Measurements from ENCODE around the gene NENF.
A peak's percentile ranks its signal among the peaks of the same experiment; 100 is the strongest.

NENF gene

DNA sequence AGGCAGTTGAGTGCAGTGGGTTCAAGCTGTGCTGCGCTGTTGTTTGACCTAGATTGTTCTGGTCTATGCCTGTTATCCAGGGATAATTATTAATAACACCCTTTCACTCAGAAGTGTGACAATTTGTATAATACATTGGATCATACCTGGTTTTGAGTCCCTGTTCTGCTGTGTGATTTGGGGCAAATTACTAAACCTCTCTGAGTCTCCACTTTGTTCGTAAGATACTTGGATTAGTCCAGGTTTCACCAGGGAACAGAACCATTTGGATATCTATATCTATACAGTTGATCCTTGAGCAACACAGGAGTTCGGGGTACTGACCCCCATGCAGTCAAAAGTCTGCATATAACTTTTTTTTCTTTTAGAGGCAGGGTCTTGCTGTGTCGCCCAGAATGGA, 2.3 kb downstream of the NENF start:
- ChIA-PET CTCF (interaction anchor here (1.3 kb wide), 1 partner anchor 21 kb away, joined by 3 read pairs; no protein-coding TSS in a partner anchor), POLR2A (no interaction called here)
- no peak for DNase-seq (ENCODE audit: extremely low spot score)
- no peak for TF ChIP-seq FOXA1 (IDR thresholded peaks at IDR 0.05)
- TF ChIP-seq ZNF384 (IDR thresholded peaks at IDR 0.05): no peak
- TF ChIP-seq FOXM1 (IDR thresholded peaks at IDR 0.05; ENCODE audit: borderline replicate concordance): no peak
- no peak for TF ChIP-seq SP1 (IDR thresholded peaks at IDR 0.05)
- no peak for TF ChIP-seq ARNT (IDR thresholded peaks at IDR 0.05)
- TF ChIP-seq, protein P1, sequence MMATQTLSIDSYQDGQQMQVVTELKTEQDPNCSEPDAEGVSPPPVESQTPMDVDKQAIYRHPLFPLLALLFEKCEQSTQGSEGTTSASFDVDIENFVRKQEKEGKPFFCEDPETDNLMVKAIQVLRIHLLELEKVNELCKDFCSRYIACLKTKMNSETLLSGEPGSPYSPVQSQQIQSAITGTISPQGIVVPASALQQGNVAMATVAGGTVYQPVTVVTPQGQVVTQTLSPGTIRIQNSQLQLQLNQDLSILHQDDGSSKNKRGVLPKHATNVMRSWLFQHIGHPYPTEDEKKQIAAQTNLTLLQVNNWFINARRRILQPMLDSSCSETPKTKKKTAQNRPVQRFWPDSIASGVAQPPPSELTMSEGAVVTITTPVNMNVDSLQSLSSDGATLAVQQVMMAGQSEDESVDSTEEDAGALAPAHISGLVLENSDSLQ (IDR thresholded peaks at IDR 0.05): no peak
- TF ChIP-seq TARDBP (IDR thresholded peaks at IDR 0.05): no peak
- TF ChIP-seq SUZ12 (IDR thresholded peaks at IDR 0.05): no peak
- TF ChIP-seq ELF4 (IDR thresholded peaks at IDR 0.05): no peak
- no peak for TF ChIP-seq L3MBTL2 (conservative IDR thresholded peaks at IDR 0.05)
- no peak for TF ChIP-seq NFRKB (IDR thresholded peaks at IDR 0.05)
- TF ChIP-seq FOXK2 (IDR thresholded peaks at IDR 0.05): no peak
- no peak for TF ChIP-seq LEF1 (IDR thresholded peaks at IDR 0.05; ENCODE audit: borderline replicate concordance)
- TF ChIP-seq BHLHE40 (IDR thresholded peaks at IDR 0.05; ENCODE audit: borderline replicate concordance): no peak
- no peak for TF ChIP-seq CTBP1 (IDR thresholded peaks at IDR 0.05; ENCODE audit: borderline replicate concordance)

- no peak for TF ChIP-seq ZNF384 (IDR thresholded peaks at IDR 0.05)
- TF ChIP-seq SP1 (IDR thresholded peaks at IDR 0.05): no peak
- TF ChIP-seq FOXA1 (IDR thresholded peaks at IDR 0.05): no peak
- TF ChIP-seq FOXM1 (IDR thresholded peaks at IDR 0.05; ENCODE audit: borderline replicate concordance): no peak
- no peak for TF ChIP-seq ARNT (IDR thresholded peaks at IDR 0.05)
- no peak for TF ChIP-seq SUZ12 (IDR thresholded peaks at IDR 0.05)
- no peak for TF ChIP-seq TARDBP (IDR thresholded peaks at IDR 0.05)
- TF ChIP-seq LEF1 (IDR thresholded peaks at IDR 0.05; ENCODE audit: borderline replicate concordance): no peak
- no peak for TF ChIP-seq ELF4 (IDR thresholded peaks at IDR 0.05)
- no peak for TF ChIP-seq L3MBTL2 (conservative IDR thresholded peaks at IDR 0.05)
- TF ChIP-seq HDGF (IDR thresholded peaks at IDR 0.05; ENCODE audit: borderline replicate concordance): no peak
- no peak for TF ChIP-seq NFRKB (IDR thresholded peaks at IDR 0.05)
- no peak for TF ChIP-seq FOXK2 (IDR thresholded peaks at IDR 0.05)
- no peak for TF ChIP-seq BHLHE40 (IDR thresholded peaks at IDR 0.05; ENCODE audit: borderline replicate concordance)
- TF ChIP-seq, protein P1 (IDR thresholded peaks at IDR 0.05): no peak
- TF ChIP-seq CTBP1 (IDR thresholded peaks at IDR 0.05; ENCODE audit: borderline replicate concordance): no peak
- CTCF ChIA-PET: interaction anchor here (1.1 to 1.3 kb wide), 3 partner anchors 19 to 757 kb away, joined by 3 to 6 read pairs (median 4); no protein-coding TSS in a partner anchor
- POLR2A ChIA-PET: interaction anchor here (1.3 kb wide), 1 partner anchor 402 kb away, joined by 4 read pairs; the partner anchor contains the start of genes DTL and INTS7
- DNase-seq (ENCODE audit: extremely low spot score): no peak
These were observed 4.6 kb downstream of the NENF start for GRCh38 chr1:212437179-212437798.

DNA sequence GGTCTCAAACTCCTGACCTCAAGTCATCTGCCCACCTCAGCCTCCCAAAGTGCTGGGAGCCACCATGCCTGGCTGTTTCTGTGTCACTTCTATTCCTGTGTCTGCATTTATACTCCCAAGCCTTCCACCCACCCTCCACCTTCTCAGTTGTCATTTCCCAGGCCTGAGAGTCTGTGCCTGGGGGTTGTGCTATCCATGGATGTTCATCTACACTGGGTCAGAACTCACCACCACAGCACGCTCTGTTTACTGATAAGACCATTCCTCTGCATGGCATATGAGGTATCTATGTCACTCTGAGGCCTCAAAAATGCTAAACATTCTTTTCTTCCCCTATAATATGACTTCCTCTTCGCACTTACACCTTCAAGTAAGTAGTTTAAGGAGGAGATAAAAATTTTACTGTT, 6.1 kb downstream of the NENF start:
- TF ChIP-seq HDGF (IDR thresholded peaks at IDR 0.05; ENCODE audit: borderline replicate concordance) (no peak), NFRKB (IDR thresholded peaks at IDR 0.05) (no peak), SUZ12 (IDR thresholded peaks at IDR 0.05) (no peak), L3MBTL2 (conservative IDR thresholded peaks at IDR 0.05) (no peak), LEF1 (IDR thresholded peaks at IDR 0.05; ENCODE audit: borderline replicate concordance) (no peak), ELF4 (IDR thresholded peaks at IDR 0.05) (no peak), FOXA1 (IDR thresholded peaks at IDR 0.05) (no peak), BHLHE40 (IDR thresholded peaks at IDR 0.05; ENCODE audit: borderline replicate concordance) (no peak)
- TF ChIP-seq, protein P1 (IDR thresholded peaks at IDR 0.05): no peak
- ChIA-PET CTCF (interaction anchor here (0.6 kb wide), 1 partner anchor 56 kb away, joined by 4 read pairs; no protein-coding TSS in a partner anchor), POLR2A (no interaction called here)
- DNase-seq (ENCODE audit: extremely low spot score): no peak

GRCh38 chr1:212440419-212440818, 7.7 kb downstream of the NENF start:
- DNase-seq (ENCODE audit: extremely low spot score): peak; percentile 36
- TF ChIP-seq, protein P1 (IDR thresholded peaks at IDR 0.05): 0 out of 2 replicates have a peak, but pooled peaks have one; percentile 26
- TF ChIP-seq ELF4 (IDR thresholded peaks at IDR 0.05): no peak
- POLR2A ChIA-PET: no interaction called here
- CTCF ChIA-PET: interaction anchor here (1.0 kb wide), 1 partner anchor 72 kb away, joined by 3 read pairs; no protein-coding TSS in a partner anchor

DNA sequence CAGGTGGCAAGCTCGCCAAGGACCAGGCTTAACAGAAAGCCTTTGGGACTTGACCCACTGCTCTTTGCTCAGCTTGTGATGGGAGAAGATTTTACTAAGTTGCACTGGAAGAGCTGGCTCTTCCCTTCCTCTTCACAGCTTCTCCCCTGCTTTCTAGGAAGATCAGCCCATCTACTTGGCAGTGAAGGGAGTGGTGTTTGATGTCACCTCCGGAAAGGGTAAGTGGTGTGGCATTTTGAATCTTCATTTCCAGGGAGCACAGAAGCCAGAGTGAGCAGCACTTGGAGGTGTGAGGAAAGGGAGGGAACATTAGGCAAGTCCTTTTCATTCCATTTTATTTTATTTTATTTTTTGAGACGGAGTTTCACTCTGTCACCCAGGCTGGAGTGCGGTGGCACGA, 9.7 kb downstream of the NENF start:
- no peak for TF ChIP-seq FOXM1 (IDR thresholded peaks at IDR 0.05; ENCODE audit: borderline replicate concordance)
- no peak for TF ChIP-seq BHLHE40 (IDR thresholded peaks at IDR 0.05; ENCODE audit: borderline replicate concordance)
- TF ChIP-seq, protein P1 (IDR thresholded peaks at IDR 0.05): no peak
- no peak for TF ChIP-seq ZNF384 (IDR thresholded peaks at IDR 0.05)
- no peak for TF ChIP-seq HDGF (IDR thresholded peaks at IDR 0.05; ENCODE audit: borderline replicate concordance)
- TF ChIP-seq ELF4 (IDR thresholded peaks at IDR 0.05): no peak
- no peak for TF ChIP-seq L3MBTL2 (conservative IDR thresholded peaks at IDR 0.05)
- no peak for TF ChIP-seq SP1 (IDR thresholded peaks at IDR 0.05)
- TF ChIP-seq FOXK2 (IDR thresholded peaks at IDR 0.05): no peak
- TF ChIP-seq ARNT (IDR thresholded peaks at IDR 0.05): no peak
- no peak for TF ChIP-seq LEF1 (IDR thresholded peaks at IDR 0.05; ENCODE audit: borderline replicate concordance)
- no peak for TF ChIP-seq TARDBP (IDR thresholded peaks at IDR 0.05)
- CTCF ChIA-PET: interaction anchor here (1.8 kb wide), 1 partner anchor 13 kb away, joined by 9 read pairs; no protein-coding TSS in a partner anchor
- POLR2A ChIA-PET: no interaction called here
- DNase-seq (ENCODE audit: extremely low spot score): no peak

All from HEK293T (cell line).